GM19193 (cell line): ENCODE results near the gene UBE3A.

Source experiments
- POLR2A ChIP-seq: IDR thresholded peaks from 4 replicates; pipeline ENCODE4 v1.6.1; 2011; ENCODE audit not compliant: insufficient read depth, insufficient read length; ENCODE audit errors: extremely low read depth

The UBE3A gene

GRCh38 chr15:25331404-25331803 lies 107.4 kb downstream of the UBE3A start:
- no peak for TF ChIP-seq POLR2A

- no peak for TF ChIP-seq POLR2A
Observed at GRCh38 chr15:25329696-25330095, 109.1 kb downstream of the UBE3A start.

GRCh38 chr15:25327686-25328085 lies 111.1 kb downstream of the UBE3A start:
- no peak for TF ChIP-seq POLR2A

GRCh38 chr15:25325187-25325586 lies 113.6 kb downstream of the UBE3A start:
- no peak for TF ChIP-seq POLR2A

GRCh38 chr15:25323420-25323819 lies 115.4 kb downstream of the UBE3A start:
- no peak for TF ChIP-seq POLR2A

GRCh38 chr15:25287823-25288222 lies 151.0 kb downstream of the UBE3A start:
- no peak for TF ChIP-seq POLR2A
